Hepatocyte (in vitro differentiated cells): ENCODE data around the gene GLIPR2. TPM values are rescaled to one million over a fixed set of nuclear protein-coding genes. Genes with fewer than 3 reads are reported as not detected.
A peak's percentile ranks its signal among the peaks of the same experiment; 100 is the strongest.
"Not testable (repeated sequence)": the region's sequence is repeated elsewhere in the genome, so short reads cannot be mapped to it uniquely, and the experiment has no call there.

Experiments used
- DNase-seq: peaks from one replicate; pipeline ENCODE4 v3.0.0-alpha.2; 2016; ENCODE audit warnings: low spot score
- H2AFZ ChIP-seq: fragments of 200-600 bp; sonication (generic); 2 replicates; pipeline ENCODE4 v1.6.0; 2016; ENCODE audit warnings: antibody characterized with exemption, mild to moderate bottlenecking
- H3K27ac ChIP-seq: fragments of 200-600 bp; sonication (generic); 2 replicates; pipeline ENCODE4 v1.5.1; 2016; ENCODE audit warnings: mild to moderate bottlenecking
- H3K27me3 ChIP-seq: fragments of 200-600 bp; sonication (generic); 2 replicates; pipeline ENCODE4 v1.6.1; 2016
- H3K36me3 ChIP-seq: fragments of 200-600 bp; sonication (generic); replicated peaks from 2 replicates; pipeline ENCODE4 v1.5.1; 2016; ENCODE audit warnings: low read depth; ENCODE audit not compliant: insufficient read depth
- H3K4me1 ChIP-seq: fragments of 200-600 bp; sonication (generic); 2 replicates; pipeline ENCODE4 v1.5.1; 2016; ENCODE audit warnings: mild to moderate bottlenecking, moderate library complexity; ENCODE audit not compliant: insufficient read depth
- H3K4me2 ChIP-seq: fragments of 200-600 bp; sonication (generic); 2 replicates; pipeline ENCODE4 v1.6.0; 2016
- H3K4me3 ChIP-seq: fragments of 200-600 bp; sonication (generic); 2 replicates; pipeline ENCODE4 v1.5.1; 2016; ENCODE audit warnings: mild to moderate bottlenecking
- H3K79me2 ChIP-seq: fragments of 200-600 bp; sonication (generic); 2 replicates; pipeline ENCODE4 v1.6.0; 2017; ENCODE audit warnings: mild to moderate bottlenecking
- H3K9me2 ChIP-seq: fragments of 200-600 bp; sonication (generic); replicated peaks from 2 replicates; pipeline ENCODE4 v1.6.0; 2017; ENCODE audit warnings: mild to moderate bottlenecking; ENCODE audit not compliant: insufficient read depth
- H3K9me3 ChIP-seq: fragments of 200-600 bp; sonication (generic); 2 replicates; pipeline ENCODE4 v1.5.1; 2016; ENCODE audit warnings: low read depth, mild to moderate bottlenecking
- H4K20me1 ChIP-seq: fragments of 200-600 bp; sonication (generic); 2 replicates; pipeline ENCODE4 v1.6.0; 2016; ENCODE audit warnings: mild to moderate bottlenecking; ENCODE audit not compliant: insufficient read depth, poor library complexity, severe bottlenecking
- EZH2 ChIP-seq: fragments of 200-600 bp; sonication (generic); IDR thresholded peaks from 2 replicates; pipeline ENCODE4 v1.6.1; 2016; ENCODE audit warnings: antibody characterized with exemption, mild to moderate bottlenecking, borderline replicate concordance
- EZH2phosphoT487 ChIP-seq: fragments of 200-600 bp; sonication (generic); IDR thresholded peaks from one replicate; pipeline ENCODE4 v1.6.1; 2018; ENCODE audit warnings: antibody characterized with exemption, mild to moderate bottlenecking, low read depth, moderate library complexity; ENCODE audit not compliant: unreplicated experiment, severe bottlenecking
- WGBS: methylation state at CpG from one replicate; pipeline ENCODE4 v1.1.6; 2016; ENCODE audit warnings: low lambda C conversion rate; ENCODE audit errors: missing lambda C conversion rate; 5-methylcytosine and 5-hydroxymethylcytosine counted together
- polyA plus RNA-seq: library from polyadenylated mRNA; unstranded; fragments of >200 nt; fragmentation: Nextera tagmentation; extraction: Ambion mirVana; gene quantifications from 2 replicates; pipeline ENCODE4 v1.2.1, GENCODE V29; 2016
- total RNA-seq: library from RNA; depleted of rRNA; stranded (reverse); fragments of >200 nt; gene quantifications from 2 replicates; pipeline ENCODE4 v1.2.3, GENCODE V29; 2014
- TF ChIP-seq, protein P1 (sequence below): fragments of 200-600 bp; sonication (generic); IDR thresholded peaks from 2 replicates; pipeline ENCODE4 v1.5.1; 2016; ENCODE audit warnings: antibody characterized with exemption, mild to moderate bottlenecking; ENCODE audit not compliant: poor library complexity

Gene GLIPR2
- total RNA-seq (9.8 and 14.1 TPM in 2 replicates), polyA plus RNA-seq (12.6 and 20.1 TPM in 2 replicates)

DNA sequence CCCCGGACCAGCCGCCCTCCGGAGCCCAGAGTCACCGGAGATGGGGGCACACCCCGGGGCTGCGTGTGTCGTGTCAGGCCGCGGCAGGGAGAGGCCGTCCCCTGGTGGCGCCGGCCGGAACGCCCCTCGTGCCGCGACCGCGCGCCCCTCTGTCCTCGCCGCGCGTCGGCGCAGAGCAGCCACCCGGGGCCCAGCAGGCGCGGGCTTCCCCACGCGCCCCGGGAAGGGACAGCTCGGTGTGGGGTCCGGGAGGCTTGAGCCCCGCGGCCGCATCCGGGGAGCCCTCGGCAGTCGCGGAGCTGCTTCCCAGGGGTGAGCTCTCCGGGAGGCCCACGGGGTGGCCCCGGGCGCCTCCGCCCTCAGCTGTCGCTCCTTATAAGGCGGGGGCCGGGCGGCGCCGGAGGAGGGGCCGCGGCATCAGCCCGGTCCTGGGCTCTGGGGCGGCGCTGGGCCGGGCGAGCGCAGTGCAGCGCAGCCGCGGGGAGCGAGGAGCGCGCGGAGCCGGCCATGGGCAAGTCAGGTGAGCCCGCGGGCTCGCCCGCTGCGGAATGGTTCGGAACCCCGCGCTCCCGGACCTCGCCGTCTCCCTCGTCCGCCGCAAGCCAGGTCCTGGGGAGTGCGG lies at the start of gene GLIPR2:
TSS of gene GLIPR2 (plus strand) at position 462 of the 622 bp plus-strand sequence. CDS start at position 508, 46 bp downstream.
- Histone ChIP-seq H3K27ac (no peak within 1 kb of the TSS), H3K4me1 (peaks cover 9% of the 10 kb centered on the region)
- TF ChIP-seq EZH2phosphoT487 (no peak), EZH2 (no peak)
- TF ChIP-seq, protein P1, sequence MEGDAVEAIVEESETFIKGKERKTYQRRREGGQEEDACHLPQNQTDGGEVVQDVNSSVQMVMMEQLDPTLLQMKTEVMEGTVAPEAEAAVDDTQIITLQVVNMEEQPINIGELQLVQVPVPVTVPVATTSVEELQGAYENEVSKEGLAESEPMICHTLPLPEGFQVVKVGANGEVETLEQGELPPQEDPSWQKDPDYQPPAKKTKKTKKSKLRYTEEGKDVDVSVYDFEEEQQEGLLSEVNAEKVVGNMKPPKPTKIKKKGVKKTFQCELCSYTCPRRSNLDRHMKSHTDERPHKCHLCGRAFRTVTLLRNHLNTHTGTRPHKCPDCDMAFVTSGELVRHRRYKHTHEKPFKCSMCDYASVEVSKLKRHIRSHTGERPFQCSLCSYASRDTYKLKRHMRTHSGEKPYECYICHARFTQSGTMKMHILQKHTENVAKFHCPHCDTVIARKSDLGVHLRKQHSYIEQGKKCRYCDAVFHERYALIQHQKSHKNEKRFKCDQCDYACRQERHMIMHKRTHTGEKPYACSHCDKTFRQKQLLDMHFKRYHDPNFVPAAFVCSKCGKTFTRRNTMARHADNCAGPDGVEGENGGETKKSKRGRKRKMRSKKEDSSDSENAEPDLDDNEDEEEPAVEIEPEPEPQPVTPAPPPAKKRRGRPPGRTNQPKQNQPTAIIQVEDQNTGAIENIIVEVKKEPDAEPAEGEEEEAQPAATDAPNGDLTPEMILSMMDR, result peak; percentile 9

GRCh38 chr9:36087054-36087453 lies 49.5 kb upstream of the GLIPR2 start:
- H4K20me1 ChIP-seq, H3K27me3 ChIP-seq, H3K4me3 ChIP-seq, H3K9me2 ChIP-seq, H2AFZ ChIP-seq, H3K9me3 ChIP-seq, DNase-seq, H3K36me3 ChIP-seq, H3K4me2 ChIP-seq, H3K79me2 ChIP-seq, H3K27ac ChIP-seq: not testable (repeated sequence)
- H3K4me1 ChIP-seq, result peaks cover 11% of the 10 kb centered on the region

More for the DNA sequence above, at the start of gene GLIPR2:
- Histone ChIP-seq H3K4me3 (peak within 1 kb of the TSS; percentile 76), H4K20me1 (no peaks in the 10 kb centered on the region), H3K4me2 (peak within 1 kb of the TSS; percentile 90), H3K9me2 (no peaks in the 10 kb centered on the region), H3K9me3 (no peaks in the 10 kb centered on the region), H3K79me2 (no peaks in the 10 kb centered on the region), H3K27me3 (peaks cover 35% of the 10 kb centered on the region), H3K36me3 (no peaks in the 10 kb centered on the region), H2AFZ (peak within 1 kb of the TSS; percentile 87)
- peak; percentile 82 for DNase-seq
- WGBS, result under 1% methylated on average over 27 of the region's 83 CpGs

- no peaks in the 10 kb centered on the region for H3K27me3 ChIP-seq
- no peak overlapping the region for H3K4me3 ChIP-seq
- no peaks in the 10 kb centered on the region for H3K9me3 ChIP-seq
- no peaks in the 10 kb centered on the region for H3K36me3 ChIP-seq
- no peaks in the 10 kb centered on the region for H3K79me2 ChIP-seq
- TF ChIP-seq EZH2phosphoT487 (no peak), EZH2 (no peak)
- TF ChIP-seq, protein P1, result no peak
- 93% methylated on average over 3 of the region's 3 CpGs for WGBS
- no peak overlapping the region for H2AFZ ChIP-seq
- DNase-seq, result no peak
- H3K4me2 ChIP-seq, result no peak overlapping the region
- no peaks in the 10 kb centered on the region for H3K9me2 ChIP-seq
- no peak overlapping the region for H3K27ac ChIP-seq
- H3K4me1 ChIP-seq, result peaks cover 11% of the 10 kb centered on the region
- H4K20me1 ChIP-seq, result no peaks in the 10 kb centered on the region
Observed at GRCh38 chr9:36088020-36088419, 48.5 kb upstream of the GLIPR2 start.

DNA sequence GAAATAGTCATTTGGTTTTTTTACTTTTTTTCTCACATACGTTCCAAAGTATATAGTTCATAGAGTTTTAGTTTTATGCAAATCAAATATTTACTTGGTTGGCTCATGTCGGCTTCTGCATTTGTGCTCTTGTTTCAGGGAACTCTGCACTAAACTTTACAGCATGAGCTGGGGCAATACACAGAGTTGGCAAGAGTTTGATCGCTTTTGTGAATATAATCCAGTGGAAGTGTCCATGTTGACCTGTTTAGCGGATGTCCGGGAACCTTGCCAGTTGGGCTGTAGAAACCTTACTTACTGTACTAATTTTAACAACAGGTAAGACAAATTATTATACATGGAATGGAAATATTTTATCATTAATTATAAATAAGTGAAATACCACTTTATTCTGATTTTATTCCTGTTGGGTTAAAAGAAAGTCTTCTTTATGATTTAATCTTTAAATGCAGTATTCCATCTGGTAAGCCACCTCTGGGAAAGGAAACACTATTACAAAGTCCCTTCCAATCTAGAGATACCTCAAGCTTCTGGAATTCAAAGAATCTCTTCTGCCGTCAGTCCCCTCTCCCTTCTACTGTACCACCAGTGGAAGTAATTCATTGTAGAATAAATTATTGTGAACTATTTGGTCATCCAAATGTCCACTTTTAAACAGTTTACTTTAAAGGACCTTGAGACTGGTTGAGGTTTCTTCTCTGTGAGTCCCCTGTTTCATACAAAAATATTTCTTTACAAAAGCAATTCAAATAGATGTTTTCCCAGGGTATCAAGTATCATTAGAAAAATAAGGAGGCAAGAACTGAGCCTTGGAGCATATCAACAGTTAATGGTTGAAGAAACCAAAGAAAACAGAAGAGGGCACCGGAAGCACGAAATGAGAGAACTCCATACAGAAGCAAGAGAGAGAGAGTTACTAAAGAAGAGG lies 45.2 kb upstream of the GLIPR2 start:
- WGBS, result 57% methylated on average over 8 of the region's 8 CpGs
- Histone ChIP-seq H3K27ac (no peak overlapping the region), H3K36me3 (no peaks in the 10 kb centered on the region), H3K9me3 (no peaks in the 10 kb centered on the region), H3K27me3 (no peaks in the 10 kb centered on the region), H3K4me3 (no peak overlapping the region), H3K9me2 (no peaks in the 10 kb centered on the region), H2AFZ (no peak overlapping the region), H3K79me2 (no peaks in the 10 kb centered on the region), H3K4me1 (peaks cover 11% of the 10 kb centered on the region), H3K4me2 (no peak overlapping the region), H4K20me1 (no peaks in the 10 kb centered on the region)
- TF ChIP-seq, protein P1, result no peak
- no peak for TF ChIP-seq EZH2phosphoT487
- no peak for TF ChIP-seq EZH2
- no peak for DNase-seq
